HG02885 (cell line): Measurements from ENCODE around the gene PTCH2.
"Not testable (repeated sequence)": the region's sequence is repeated elsewhere in the genome, so short reads cannot be mapped to it uniquely, and the experiment has no call there.

Experiments used
- ATAC-seq: cut with Tn5 transposase; IDR thresholded peaks from one replicate; pipeline ENCODE4 v1.9.1; 2021; ENCODE audit warnings: mild to moderate bottlenecking; ENCODE audit not compliant: unreplicated experiment, poor library complexity

Gene PTCH2

DNA sequence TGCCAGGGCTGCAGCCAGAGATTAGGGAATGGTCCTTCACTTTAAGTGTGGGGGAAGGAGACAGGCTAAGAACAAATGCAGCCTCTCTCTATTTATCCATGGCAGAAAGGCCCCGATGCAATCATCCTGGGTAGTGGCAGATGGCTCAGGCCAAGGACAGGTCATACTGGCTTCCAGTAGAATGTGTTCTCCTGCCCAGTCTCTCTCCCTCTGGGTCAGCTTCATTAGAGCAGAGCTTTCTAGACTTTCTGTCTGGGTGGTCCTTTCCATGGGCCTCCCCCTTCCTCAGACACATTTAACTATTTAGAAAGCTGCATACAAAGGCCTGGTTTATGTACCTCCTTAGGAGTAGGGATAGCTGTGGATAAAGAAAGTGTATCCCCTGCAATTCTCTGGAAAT is 4.8 kb upstream of the PTCH2 start:
- ATAC-seq = no peak

DNA sequence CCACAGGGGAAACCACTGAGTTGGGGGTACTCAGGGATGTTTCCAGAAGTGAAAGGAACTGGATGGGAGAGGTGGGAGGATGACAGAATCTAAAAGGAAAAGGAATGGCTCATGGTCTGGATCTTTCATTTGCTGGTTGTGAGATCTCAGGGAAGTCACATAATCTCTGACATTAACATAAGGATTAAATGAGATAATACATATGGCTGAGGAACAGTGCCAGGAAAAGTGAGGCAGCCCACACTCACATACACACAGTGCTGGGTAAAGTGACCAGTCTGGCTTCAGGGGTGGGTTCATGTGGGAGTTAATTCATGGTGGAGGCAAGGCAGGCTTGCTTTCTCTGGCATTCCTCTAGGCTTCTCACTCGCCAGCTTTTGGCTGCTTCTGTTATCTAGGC is 3.9 kb upstream of the PTCH2 start:
- no peak for ATAC-seq

DNA sequence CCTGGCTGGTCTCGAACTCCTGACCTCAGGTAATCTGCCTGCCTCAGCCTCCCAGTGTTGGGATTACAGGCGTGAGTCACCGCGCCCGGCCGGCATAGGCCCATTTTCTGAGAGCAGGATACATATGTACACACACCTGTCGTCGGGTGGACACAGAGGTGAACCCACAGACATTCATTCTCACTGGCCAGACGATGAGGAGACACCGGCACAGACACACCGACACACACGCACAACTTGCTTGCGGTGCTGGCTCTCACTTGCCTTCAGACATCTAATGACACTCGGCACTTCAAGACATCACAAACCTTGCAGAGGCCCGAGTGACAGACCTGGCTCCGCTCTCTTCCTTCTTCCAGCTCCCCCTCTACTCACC is 579 bp downstream of the PTCH2 start:
- no peak for ATAC-seq

DNA sequence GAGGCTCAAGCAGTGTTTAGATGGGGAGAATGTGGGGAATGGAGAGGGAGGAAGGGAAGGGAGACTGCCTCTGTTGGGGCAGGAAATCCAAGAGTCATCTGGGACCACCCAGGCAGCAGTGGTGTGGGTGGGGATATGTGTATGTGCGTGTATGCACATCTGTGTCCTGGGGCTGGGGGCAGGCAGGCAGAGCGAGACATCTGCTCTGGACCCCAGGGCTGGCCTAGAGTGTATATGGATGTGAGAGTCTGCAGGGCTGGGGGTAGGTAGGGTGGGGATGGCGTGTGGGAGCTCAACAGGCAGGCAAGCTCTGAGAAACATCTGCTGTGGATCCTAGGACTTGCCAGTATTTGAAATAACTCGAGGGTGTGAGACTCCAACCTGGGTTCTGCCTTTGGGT is 3.5 kb downstream of the PTCH2 start:
- ATAC-seq = no peak

DNA sequence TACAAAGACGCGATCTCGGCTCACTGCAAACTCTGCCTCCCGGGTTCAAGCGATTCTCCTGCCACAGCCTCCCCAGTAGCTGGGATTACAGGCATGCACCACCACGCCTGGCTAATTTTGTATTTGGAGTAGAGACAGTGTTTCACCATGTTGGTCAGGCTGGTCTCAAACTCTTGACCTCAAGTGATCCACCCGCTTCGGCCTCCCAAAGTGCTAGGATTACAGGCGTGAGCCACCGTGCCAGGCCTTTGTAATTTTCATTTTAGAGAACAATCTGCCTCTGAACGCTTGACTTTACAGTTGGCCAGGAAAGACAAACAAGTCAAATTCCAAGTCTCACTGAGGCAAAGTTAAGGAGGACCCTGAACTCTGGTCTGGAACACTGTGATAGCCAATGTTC is 4.8 kb downstream of the PTCH2 start:
- not testable (repeated sequence) for ATAC-seq

DNA sequence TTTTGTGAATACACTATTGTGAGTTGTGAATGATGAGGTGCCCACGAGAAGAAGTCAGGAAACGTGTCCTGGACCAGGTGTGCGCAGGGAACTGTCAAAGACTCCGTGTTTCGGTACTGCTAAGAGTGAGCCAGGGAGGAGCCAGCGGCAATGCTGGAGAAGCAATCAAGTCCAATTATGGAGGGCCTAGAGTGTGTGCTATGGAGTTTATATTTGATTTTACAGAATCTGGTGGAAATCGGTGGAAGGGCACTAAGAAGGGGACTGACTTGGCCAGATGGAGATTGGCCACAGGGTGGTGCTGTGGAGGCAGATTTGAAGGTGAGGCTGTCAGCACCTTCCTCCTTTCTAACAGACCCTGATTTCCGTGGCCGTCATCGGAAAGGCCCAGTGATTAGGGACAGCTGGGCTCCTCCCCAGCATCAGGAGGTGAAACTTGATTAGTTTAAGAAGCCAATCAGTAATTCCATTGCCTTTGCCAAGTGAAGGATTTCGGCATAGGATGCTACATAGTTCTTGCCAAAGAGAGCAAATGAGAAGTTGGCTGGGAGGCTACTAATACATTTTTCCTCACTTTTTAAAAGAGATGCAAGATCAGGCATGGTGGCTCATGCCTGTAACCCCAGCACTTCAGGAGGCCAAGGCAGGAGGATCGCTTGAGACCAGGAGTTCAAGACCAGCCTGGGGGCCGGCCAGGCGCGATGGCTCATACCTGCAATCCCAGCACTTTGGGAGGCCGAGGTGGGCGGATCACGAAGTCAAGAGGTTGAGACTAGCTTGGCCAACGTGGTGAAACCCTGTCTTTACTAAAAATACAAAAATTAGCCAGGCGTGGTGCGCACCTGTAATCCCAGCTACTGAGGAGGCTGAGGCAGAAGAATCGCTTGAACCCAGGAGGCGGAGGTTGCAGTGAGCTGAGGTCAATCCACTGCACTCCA is 7.0 kb downstream of the PTCH2 start:
- peak; percentile 66 for ATAC-seq

DNA sequence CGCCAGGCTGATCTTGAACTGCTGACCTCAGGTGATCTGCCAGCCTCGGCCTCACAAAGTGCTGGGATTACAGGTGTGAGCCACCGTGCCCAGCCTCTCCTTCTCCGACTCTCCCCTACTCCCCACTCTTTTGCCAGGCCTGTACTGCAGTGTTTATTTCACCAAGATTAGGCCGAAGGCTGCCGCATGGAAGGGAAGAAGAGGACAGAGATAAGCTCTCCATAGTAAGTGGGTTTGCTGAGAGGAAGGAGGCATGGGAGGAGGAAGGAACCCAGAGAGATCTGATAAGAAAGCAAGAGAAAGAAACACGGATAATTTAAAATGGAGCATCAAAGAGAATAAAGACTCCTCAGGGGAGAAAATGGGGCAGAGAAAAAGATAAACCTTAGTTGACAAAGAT is 8.7 kb downstream of the PTCH2 start:
- ATAC-seq = no peak

DNA sequence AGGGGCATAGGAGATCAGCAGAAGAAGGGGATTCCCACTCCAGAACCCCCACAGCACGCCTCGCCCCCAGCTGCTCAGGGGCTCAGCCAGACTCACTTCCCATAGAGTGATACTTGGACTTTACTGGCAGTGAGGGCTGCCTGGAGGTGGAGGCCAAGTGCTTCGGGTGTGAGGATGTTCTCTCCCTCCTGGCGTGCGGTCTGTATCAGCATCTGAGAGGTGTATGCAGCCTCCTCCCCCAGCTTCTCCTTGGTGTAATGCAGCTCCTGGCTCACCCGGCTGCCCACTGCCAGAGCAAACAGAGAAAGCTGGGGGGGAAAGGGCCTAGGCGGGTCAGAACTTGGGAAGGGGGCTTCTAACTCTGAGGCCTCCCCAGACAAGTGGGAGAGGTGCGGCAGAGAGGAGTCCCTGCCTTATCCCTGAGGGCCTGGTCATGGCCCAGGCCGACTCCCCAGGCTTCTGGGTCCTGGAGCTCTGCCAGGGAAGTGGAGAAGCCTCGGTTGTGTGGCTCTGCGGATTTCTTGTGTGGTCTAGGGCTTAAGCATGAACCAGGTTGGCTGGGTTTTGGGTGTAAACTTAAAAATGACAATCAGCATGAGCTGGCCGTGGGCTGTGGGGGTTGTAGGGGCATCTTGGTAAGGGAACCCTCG is 10.9 kb downstream of the PTCH2 start:
- ATAC-seq = no peak

DNA sequence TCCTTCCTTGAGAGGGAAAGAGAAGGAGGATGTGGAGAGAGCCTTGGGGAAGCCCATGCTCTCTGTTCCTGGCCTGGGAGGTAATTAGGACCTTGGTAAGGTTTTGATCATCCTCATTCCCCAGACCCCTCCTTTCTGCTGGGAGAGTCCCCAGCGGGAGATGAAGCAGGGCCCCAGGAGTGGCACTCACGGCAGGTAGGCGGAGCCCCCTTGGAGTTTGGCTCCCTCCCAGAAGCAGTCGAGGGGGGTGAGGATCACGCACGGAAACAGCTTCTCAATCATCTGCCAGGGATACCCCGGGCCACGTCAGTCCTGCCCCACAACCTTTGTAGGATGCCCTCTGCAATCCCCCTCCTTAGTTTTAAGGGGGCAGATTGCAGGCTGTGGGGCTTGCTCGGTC is 11.5 kb downstream of the PTCH2 start:
- ATAC-seq = no peak

DNA sequence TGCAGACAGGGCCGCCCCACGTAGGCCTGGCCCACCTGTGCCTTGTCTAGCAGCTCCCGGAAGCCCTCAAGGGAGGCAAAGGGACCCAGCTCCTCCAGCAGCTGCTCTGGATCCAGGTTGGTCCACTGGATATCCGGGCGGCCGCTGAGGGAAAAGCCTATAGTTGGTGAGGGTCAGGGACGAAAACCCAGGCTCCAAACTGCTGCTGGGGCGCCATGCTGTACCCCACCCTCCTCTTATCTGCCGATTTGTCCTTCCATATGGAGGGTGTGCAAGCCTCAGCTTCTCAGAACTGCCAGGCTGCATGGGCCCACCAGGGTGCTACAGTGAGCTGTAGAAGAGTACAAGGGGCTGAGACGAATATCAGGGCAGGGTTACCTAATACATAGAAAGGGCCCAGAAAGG is 12.2 kb downstream of the PTCH2 start:
- no peak for ATAC-seq

DNA sequence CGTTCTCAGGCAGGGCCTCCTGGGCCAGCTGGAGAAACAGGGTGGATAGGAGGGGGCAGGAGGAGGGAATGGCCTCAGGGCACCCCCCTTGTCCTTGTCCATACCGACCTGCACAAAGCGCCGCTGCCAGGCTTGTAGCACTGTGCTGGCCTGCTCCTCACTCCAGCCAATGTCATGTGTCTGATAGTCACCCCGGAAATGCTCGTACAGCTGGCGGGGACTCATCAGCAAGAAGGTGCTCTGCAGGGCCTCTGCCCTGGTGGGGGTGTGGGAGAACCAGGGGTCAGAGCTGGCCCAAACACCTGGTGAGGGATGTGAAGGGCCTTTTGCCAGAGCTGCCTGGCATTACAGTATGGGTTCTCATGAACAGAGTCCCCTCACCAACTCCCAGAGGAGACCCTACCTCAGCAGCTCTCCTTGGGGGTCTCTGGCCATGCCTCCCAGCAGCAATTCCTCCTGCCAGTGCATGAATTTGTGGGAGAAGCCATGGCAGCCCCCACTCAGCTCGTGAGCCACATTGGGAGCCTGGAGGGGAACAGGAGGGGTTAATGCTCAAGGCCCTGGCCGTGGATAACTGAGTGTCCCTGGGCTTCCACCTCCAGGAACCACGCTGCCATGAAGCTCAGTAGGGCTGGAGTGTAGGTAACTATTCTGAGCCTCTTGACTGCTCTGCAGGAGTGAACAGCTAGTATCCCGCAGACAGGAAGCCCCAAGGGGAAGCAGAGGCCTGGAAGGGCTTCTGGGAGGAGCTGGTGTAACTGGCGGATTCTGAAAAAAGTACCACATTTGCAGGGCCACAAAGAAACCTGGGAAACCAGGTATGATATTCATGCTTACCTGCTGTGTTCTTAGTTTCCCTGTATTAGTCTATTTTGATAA is 13.3 kb downstream of the PTCH2 start:
- ATAC-seq = no peak

DNA sequence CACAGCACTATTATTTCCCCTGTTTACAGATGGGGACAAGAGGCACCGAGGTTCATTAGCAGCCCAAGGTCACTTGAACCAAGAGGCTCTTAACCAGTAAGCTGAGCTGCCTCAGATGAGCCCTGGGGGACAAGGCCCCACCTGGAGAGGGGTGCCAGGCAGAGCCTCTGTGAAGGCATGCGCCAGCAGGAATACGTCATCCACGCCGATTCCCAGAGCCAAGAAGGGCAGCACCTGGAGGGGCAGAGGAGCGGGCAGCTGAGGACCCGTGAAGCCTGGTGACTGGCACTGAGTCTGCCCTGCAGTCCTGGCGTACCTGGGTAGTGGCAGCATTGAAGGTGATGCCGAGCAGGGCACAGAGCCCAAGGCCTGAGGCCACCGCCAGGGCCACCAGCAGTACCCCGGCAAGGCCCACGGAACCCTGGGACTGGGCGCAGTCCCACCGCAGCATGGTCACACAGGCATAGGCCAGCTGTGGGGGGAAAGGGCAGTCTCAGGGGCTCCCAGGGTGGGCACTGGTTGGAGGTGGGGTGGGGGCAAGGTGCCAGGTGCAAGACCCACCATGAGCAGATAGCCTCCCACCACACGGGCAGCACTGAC is 14.1 kb downstream of the PTCH2 start:
- ATAC-seq = no peak

DNA sequence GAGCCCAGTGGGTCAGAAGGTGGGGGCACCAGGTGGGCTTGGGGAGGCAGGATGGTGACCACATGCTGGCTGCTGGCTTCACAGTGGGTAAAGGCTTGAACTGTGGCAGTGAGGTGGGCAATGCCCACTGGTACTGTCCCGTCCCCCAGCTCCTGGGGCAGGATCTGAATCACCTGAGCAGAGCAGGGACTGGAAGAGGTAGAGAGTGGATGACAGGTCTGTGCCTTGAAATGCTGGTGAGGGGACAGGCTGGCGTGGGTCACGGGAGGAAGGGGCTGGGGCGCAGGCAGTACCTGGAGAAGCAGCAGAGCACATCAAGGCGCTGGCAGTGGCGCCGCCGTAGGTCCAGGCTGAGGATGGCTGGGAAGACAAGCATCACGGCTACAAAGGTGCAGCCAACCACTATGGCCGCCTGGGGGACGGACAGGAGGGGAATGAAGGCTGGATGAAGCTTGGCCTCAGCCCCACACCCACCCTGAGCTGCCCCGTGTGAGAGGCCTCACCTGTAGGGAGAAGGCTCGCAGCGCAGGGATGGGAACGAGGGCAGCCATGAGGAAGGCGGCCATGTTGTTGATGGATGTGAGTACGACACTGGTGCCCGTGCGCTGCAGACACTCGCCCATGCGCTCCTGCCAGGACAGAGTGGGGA is 14.9 kb downstream of the PTCH2 start:
- ATAC-seq = no peak

DNA sequence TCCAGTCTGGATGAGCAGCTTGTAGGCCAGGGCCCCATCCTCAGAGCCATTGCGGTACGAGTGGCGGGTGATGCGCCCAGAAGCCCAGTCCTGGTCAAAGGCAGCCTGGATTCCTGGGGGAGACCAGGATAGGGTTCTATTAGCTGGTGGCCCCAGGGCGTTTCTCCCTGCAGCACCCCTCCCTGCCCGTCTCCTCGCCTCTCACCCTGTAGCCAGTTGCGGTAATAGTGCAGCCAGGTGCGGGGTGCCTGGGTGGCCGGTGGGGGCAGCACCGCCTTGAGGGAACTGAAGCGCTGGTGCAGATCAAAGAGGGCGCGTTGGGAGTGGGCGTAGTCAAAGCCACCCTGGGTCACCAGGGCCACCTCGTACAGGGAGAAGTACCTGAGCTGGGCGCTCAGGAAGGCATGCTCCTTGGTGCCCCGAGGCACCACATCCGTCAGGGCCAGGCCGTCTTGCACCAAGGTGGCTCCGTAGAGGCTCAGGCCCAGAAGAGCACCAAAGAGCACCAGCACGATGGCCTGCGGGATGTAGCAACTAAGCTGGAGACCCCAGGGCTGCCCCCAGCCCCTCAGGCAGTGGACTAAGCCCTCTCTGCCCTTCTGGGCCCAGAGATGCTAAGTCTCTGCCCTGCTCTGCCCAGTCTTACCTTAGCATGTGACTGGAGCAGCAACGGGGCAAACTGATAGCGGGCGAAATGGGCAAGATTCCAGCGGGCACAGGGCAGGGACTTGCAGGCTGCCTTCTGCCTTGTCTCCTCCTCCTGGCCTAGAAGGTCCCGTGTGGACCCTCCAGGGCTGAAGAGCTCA is 15.7 kb downstream of the PTCH2 start:
- no peak for ATAC-seq

DNA sequence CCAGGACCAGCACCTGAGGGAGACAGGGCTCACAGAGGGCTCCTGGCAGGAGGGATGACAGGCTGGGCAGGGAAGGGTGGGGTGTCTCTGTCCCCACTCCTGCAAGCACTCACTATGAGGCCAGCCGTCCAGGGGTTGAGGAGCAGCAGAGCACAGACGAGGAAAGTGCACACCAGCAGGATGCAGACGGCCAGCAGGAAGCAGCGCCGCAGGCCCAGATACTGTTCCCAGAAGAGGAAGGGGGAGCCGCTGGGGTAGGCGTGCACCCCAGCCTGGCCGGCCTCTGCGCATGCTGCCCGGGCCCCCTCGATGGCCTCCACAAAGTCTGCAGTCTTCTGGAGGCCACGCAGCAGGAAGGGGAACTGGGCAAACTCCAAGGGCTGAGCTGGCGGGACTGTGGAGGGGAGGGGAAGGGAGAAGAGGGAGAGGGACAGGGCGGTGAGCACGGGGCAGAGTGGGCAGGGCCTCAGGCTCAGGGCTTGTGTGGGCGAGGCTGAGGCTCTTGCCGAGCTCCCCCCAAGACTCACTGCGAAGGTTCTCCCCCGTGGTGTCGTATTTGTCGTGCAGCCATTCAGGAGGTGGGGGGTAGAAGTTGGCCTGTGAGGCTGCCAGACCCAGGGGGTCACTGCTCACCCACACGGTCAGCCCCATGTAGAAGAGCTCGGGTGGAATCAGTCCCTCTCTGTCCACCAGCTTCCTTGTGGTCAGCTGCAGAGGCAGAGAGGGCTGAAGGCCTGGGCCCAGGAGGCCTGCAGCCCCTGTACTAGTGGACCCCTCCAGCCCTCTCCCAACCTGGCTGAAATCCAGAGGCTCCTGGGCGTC is 16.5 kb downstream of the PTCH2 start:
- no peak for ATAC-seq

DNA sequence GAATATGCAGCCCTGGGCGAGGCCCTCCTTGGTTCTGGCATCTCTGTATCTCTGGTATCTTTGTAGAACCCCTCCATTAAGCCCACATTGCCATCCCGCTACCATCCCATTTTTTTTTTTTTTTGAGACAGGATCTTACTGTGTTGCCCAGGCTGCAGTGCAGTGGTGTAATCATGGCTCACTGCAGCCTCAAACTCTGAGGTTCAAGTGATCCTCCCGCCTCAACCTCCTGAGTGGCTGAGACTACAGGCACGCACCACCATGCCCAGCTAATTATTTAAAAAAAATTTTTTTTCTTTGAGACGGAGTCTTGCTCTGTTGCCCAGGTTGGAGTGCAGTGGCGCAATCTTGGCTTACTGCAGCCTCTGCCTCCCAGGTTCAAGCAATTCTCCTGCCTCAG is 18.7 kb downstream of the PTCH2 start:
- ATAC-seq = not testable (repeated sequence)

DNA sequence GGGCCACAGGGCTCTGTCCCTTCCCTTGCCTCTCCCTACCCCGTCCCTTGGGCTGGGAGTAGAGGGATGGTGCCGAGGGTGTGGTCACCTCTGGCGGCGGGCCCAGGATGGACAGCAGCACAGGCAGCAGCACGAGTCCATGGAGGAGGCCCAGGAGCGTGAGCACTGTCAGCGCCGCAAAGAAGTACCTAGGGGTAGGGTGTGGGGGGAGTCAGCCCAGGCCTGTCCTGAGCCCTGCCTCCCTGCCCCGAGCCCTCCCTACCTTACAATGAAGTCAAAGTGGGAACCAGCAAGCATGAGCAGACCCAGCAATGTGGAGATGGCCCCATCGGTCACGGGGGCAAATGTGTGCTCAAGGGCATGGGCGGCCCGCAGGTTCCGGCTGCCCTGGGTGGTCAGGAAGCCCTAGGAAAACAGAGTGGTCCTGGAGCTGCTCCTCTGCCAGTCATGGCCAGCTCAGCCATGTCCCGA is 20.0 kb downstream of the PTCH2 start:
- no peak for ATAC-seq

DNA sequence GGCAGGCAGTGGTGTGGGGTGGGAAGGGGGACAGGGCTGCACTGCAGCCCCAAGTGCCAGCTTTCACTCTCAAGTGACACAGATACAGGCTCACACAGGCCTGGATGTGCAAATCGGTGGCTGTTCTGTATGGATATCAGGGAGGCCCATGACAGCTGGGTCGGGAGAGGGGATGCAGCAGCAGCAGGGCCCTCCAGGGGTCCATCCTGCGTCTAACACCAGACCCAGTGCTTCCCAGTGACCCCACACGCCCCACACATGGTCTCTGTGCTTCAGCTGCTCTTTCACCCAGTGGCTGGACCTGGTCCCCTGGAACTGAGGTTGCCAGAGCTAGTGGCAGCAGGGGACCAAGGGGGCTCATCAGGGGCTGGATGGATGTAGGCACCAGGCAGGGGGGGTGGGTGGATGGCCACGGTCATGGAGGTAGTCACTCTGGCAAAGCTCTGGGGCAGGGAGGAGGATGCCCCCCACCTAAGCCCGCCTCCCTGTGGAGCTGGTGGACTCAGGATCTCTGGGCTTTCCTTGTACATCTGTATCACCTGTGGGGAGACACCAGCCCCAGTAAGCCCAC is 20.8 kb downstream of the PTCH2 start:
- no peak for ATAC-seq
